ENCODE results near the gene SLC6A5. TPM values are rescaled to one million over a fixed set of nuclear protein-coding genes. Genes with fewer than 3 reads are reported as not detected.

Gene SLC6A5
- total RNA-seq, 1 experiment from 2014 or later: not detected

DNA sequence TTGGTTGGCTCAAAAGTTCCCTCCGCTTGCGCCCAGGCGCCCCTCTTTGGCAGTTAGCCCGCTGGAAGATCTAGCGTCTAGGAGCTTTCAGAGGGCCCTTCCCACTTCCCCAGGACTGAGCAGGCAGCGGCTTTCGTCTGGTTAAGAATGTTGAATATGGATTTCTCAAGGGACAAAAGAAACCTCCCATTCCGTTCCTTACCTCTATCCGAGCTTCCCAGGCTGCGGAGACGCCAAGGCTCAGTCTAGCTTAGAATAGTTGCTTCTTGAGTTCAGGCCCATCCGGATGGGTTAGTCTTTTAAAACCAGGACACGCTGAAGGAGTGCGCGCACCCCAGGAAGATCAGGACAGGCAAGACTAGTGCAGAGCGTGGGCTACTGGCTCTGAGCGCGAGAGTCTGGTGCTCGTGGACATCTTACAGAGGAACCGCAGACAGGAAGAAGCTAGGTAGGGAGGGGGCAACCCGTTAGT, 71.6 kb downstream of the SLC6A5 start:
- TF ChIP-seq, protein P1, sequence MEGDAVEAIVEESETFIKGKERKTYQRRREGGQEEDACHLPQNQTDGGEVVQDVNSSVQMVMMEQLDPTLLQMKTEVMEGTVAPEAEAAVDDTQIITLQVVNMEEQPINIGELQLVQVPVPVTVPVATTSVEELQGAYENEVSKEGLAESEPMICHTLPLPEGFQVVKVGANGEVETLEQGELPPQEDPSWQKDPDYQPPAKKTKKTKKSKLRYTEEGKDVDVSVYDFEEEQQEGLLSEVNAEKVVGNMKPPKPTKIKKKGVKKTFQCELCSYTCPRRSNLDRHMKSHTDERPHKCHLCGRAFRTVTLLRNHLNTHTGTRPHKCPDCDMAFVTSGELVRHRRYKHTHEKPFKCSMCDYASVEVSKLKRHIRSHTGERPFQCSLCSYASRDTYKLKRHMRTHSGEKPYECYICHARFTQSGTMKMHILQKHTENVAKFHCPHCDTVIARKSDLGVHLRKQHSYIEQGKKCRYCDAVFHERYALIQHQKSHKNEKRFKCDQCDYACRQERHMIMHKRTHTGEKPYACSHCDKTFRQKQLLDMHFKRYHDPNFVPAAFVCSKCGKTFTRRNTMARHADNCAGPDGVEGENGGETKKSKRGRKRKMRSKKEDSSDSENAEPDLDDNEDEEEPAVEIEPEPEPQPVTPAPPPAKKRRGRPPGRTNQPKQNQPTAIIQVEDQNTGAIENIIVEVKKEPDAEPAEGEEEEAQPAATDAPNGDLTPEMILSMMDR (conservative IDR thresholded peaks at IDR 0.05; ENCODE audit: low read depth, low read length): no peak
- TF ChIP-seq EZH2phosphoT487 (IDR thresholded peaks at IDR 0.05; ENCODE audit: borderline replicate concordance, low read length) (no peak), EZH2 (IDR thresholded peaks at IDR 0.05; ENCODE audit: low read length, unreplicated experiment) (no peak)
- Histone ChIP-seq H2AFZ (ENCODE audit: low read length) (no peak overlapping the region), H4K20me1 (ENCODE audit: low read length) (no peaks in the 10 kb centered on the region), H3K27ac (ENCODE audit: low read length) (no peak overlapping the region), H3K4me3 (ENCODE audit: low read length) (no peak overlapping the region), H3K4me1 (ENCODE audit: insufficient read depth, low read length) (no peaks in the 10 kb centered on the region), H3K9me2 (replicated peaks; ENCODE audit: low read length) (no peaks in the 10 kb centered on the region), H3K4me2 (ENCODE audit: low read length) (no peak overlapping the region), H3K27me3 (ENCODE audit: low read length) (peaks cover 15% of the 10 kb centered on the region), H3K36me3 (ENCODE audit: low read depth, low read length) (no peaks in the 10 kb centered on the region), H3K9me3 (ENCODE audit: low read length) (no peaks in the 10 kb centered on the region), H3K79me2 (ENCODE audit: low read length) (no peaks in the 10 kb centered on the region), H3K9ac (ENCODE audit: low read length) (no peak overlapping the region), H3F3A (ENCODE audit: low read length, unreplicated experiment) (no peaks in the 10 kb centered on the region)
- BruUV-seq (replicated peaks): no TSS peak
- ATAC-seq: no peak
- intact Hi-C loops (cut with micrococcal nuclease): no loop called here
- ChIA-PET CTCF (no interaction called here), POLR2A (ENCODE audit: unreplicated experiment) (no interaction called here)
- no peak for DNase-seq

DNA sequence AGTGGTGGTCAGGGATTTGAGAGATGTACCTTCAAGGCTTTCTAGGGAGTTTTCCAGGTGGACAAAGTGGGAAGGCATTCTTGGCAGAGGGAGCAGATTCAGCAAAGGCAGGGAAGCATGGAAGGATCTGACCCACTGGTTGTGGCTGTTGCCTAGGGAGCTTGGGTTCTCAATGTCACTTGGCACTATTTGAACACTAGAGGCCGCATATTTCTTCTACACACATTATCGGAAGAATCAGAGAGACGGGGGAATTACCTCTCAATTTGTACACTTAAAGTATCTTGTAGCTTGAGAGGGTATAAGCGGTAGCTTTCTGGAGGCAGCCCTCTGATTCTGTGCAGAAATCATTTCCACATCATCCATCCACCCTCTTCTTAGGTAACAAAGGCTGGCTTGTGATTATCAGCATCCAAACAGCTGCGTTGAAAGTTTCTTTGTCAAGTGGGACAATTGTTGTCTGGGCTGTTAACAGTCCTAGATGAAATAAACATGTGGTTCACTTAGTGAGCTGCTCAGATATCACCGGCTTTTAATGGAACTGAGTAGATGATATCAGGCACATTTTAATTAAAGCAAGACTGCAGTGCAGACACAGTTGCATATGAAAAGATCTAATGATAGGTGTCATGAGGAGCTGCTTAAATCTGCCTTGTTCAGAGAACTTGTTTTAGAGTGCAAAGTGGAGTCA, 72.6 kb downstream of the SLC6A5 start:
- H3K4me3 ChIP-seq (ENCODE audit: low read length): no peak overlapping the region
- H3K9me2 ChIP-seq (replicated peaks; ENCODE audit: low read length): no peaks in the 10 kb centered on the region
- BruUV-seq (replicated peaks): no TSS peak
- no peaks in the 10 kb centered on the region for H4K20me1 ChIP-seq (ENCODE audit: low read length)
- no peaks in the 10 kb centered on the region for H3F3A ChIP-seq (ENCODE audit: low read length, unreplicated experiment)
- no peaks in the 10 kb centered on the region for H3K36me3 ChIP-seq (ENCODE audit: low read depth, low read length)
- H3K9me3 ChIP-seq (ENCODE audit: low read length): no peaks in the 10 kb centered on the region
- H3K9ac ChIP-seq (ENCODE audit: low read length): no peak overlapping the region
- no peak overlapping the region for H2AFZ ChIP-seq (ENCODE audit: low read length)
- H3K27me3 ChIP-seq (ENCODE audit: low read length): peaks cover 15% of the 10 kb centered on the region
- no peak for TF ChIP-seq EZH2phosphoT487 (IDR thresholded peaks at IDR 0.05; ENCODE audit: borderline replicate concordance, low read length)
- TF ChIP-seq, protein P1 (conservative IDR thresholded peaks at IDR 0.05; ENCODE audit: low read depth, low read length): 0 out of 2 replicates have a peak, but pooled peaks have one; percentile 25
- POLR2A ChIA-PET (ENCODE audit: unreplicated experiment): no interaction called here
- no peak overlapping the region for H3K27ac ChIP-seq (ENCODE audit: low read length)
- intact Hi-C loops (cut with micrococcal nuclease): no loop called here
- no peaks in the 10 kb centered on the region for H3K4me1 ChIP-seq (ENCODE audit: insufficient read depth, low read length)
- CTCF ChIA-PET: interaction anchor here (0.7 kb wide), 1 partner anchor 1622 kb away, joined by 3 read pairs; no protein-coding TSS in a partner anchor
- ATAC-seq (peak; percentile 54; the same call in 1 of the 2 replicates), DNase-seq (peak; percentile 20)
- no peak overlapping the region for H3K4me2 ChIP-seq (ENCODE audit: low read length)
- H3K79me2 ChIP-seq (ENCODE audit: low read length): no peaks in the 10 kb centered on the region

DNA sequence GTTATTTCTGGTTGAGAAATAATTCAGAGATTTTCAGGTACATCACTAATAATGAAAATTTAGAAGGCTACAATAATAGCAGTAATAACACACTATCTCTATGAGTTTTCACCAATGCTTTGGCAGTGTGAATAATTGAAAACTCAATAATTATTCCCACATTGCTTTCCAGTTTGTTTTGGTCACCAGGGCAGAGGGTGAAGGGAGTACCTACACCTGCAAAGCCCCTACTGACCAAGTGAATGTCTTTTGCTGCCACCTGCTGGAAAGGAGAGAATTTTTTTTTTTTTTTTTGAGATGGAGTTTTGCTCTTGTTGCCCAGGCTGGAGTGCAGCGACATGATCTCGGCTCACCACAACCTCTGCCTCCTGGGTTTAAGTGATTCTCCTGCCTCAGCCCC, 73.2 kb downstream of the SLC6A5 start:
- no peak overlapping the region for H3K9ac ChIP-seq (ENCODE audit: low read length)
- intact Hi-C loops (cut with micrococcal nuclease): no loop called here
- no peak overlapping the region for H3K4me2 ChIP-seq (ENCODE audit: low read length)
- peak; percentile 22; the same call in 1 of the 2 replicates for ATAC-seq
- BruUV-seq (replicated peaks): no TSS peak
- TF ChIP-seq, protein P1 (conservative IDR thresholded peaks at IDR 0.05; ENCODE audit: low read depth, low read length): 0 out of 2 replicates have a peak, but pooled peaks have one; percentile 32
- no peak for TF ChIP-seq EZH2phosphoT487 (IDR thresholded peaks at IDR 0.05; ENCODE audit: borderline replicate concordance, low read length)
- no peak for TF ChIP-seq EZH2 (IDR thresholded peaks at IDR 0.05; ENCODE audit: low read length, unreplicated experiment)
- H4K20me1 ChIP-seq (ENCODE audit: low read length): no peaks in the 10 kb centered on the region
- H3K9me2 ChIP-seq (replicated peaks; ENCODE audit: low read length): no peaks in the 10 kb centered on the region
- ChIA-PET POLR2A (ENCODE audit: unreplicated experiment) (no interaction called here), CTCF (interaction anchor here (0.7 kb wide), 1 partner anchor 1621 kb away, joined by 3 read pairs; no protein-coding TSS in a partner anchor)
- no peak overlapping the region for H2AFZ ChIP-seq (ENCODE audit: low read length)
- no peaks in the 10 kb centered on the region for H3K36me3 ChIP-seq (ENCODE audit: low read depth, low read length)
- no peaks in the 10 kb centered on the region for H3K9me3 ChIP-seq (ENCODE audit: low read length)
- H3K27me3 ChIP-seq (ENCODE audit: low read length): peaks cover 15% of the 10 kb centered on the region
- H3K4me1 ChIP-seq (ENCODE audit: insufficient read depth, low read length): no peaks in the 10 kb centered on the region
- DNase-seq: peak; percentile 16
- no peaks in the 10 kb centered on the region for H3K79me2 ChIP-seq (ENCODE audit: low read length)
- H3F3A ChIP-seq (ENCODE audit: low read length, unreplicated experiment): no peaks in the 10 kb centered on the region
- H3K27ac ChIP-seq (ENCODE audit: low read length): no peak overlapping the region
- no peak overlapping the region for H3K4me3 ChIP-seq (ENCODE audit: low read length)

All from PC-3 (cell line).